Epithelial cell of esophagus (primary cell): ENCODE measurements around the gene GNG4.
"Not testable (repeated sequence)": the region's sequence is repeated elsewhere in the genome, so short reads cannot be mapped to it uniquely, and the experiment has no call there.

ENCODE experiments used
- DNase-seq: peaks from one replicate; pipeline ENCODE4 v3.0.0; 2010; ENCODE audit warnings: low read depth
- H3K4me3 ChIP-seq: 2 replicates; pipeline ENCODE4 v1.5.1; 2011; ENCODE audit warnings: mild to moderate bottlenecking, low read length, control low read depth
- TF ChIP-seq, protein P1 (sequence below): IDR thresholded peaks from 2 replicates; pipeline ENCODE4 v1.5.1; 2011; ENCODE audit warnings: low read depth, mild to moderate bottlenecking, low read length, control low read depth, inconsistent platforms; ENCODE audit not compliant: insufficient read depth; ENCODE audit errors: missing control alignments

GNG4 gene

GRCh38 chr1:235625831-235626230 is 23.8 kb downstream of the GNG4 start:
- no peak for DNase-seq
- TF ChIP-seq, protein P1, sequence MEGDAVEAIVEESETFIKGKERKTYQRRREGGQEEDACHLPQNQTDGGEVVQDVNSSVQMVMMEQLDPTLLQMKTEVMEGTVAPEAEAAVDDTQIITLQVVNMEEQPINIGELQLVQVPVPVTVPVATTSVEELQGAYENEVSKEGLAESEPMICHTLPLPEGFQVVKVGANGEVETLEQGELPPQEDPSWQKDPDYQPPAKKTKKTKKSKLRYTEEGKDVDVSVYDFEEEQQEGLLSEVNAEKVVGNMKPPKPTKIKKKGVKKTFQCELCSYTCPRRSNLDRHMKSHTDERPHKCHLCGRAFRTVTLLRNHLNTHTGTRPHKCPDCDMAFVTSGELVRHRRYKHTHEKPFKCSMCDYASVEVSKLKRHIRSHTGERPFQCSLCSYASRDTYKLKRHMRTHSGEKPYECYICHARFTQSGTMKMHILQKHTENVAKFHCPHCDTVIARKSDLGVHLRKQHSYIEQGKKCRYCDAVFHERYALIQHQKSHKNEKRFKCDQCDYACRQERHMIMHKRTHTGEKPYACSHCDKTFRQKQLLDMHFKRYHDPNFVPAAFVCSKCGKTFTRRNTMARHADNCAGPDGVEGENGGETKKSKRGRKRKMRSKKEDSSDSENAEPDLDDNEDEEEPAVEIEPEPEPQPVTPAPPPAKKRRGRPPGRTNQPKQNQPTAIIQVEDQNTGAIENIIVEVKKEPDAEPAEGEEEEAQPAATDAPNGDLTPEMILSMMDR = no peak
- H3K4me3 ChIP-seq = no peak overlapping the region

- TF ChIP-seq, protein P1 = no peak
- DNase-seq = no peak
- H3K4me3 ChIP-seq = no peak overlapping the region
Observed at GRCh38 chr1:235625340-235625739, 24.2 kb downstream of the GNG4 start.

GRCh38 chr1:235624721-235625333 is 24.8 kb downstream of the GNG4 start:
- H3K4me3 ChIP-seq = no peak overlapping the region
- TF ChIP-seq, protein P1 = no peak
- no peak for DNase-seq

DNA sequence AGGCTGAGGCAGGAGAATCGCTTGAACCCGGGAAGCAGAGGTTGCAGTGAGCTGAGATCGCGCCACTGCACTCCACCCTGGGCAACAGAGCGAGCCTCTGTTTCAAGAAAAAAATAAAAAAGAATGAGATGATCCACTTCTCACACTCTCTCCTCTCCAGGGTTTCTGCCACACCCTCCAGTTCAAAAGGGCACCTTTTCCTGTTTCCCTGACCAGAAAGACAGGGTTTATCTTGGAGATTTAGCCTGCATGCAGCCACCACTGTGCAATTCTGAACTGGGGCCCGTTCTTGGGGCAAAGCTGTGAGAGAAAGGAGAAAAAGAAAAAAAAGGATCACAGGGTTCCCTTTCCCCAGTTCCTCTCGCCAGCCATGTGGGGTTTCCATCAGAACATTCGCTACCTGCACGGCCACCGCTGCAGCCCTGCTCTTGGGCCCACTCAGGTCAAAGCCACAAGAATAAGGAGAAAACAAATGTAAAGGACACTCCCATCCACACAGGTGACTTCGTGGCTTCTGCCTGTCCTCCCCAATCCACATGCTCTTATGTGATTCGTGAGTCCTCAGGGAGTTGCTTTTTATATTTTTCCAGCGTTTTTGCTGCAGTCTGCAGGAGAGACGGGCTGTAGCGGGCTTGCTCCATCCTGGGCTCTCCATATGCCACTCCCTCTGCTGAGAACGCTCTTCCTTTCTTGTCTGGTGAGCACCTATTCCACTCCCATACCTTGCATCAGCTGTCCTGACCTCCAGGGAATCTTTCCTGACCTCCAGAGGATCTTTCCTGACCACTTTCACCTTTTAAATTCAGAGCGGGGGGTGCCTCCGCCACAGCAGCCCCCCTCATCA is 26.4 kb downstream of the GNG4 start:
- no peak overlapping the region for H3K4me3 ChIP-seq
- TF ChIP-seq, protein P1 = no peak

DNA sequence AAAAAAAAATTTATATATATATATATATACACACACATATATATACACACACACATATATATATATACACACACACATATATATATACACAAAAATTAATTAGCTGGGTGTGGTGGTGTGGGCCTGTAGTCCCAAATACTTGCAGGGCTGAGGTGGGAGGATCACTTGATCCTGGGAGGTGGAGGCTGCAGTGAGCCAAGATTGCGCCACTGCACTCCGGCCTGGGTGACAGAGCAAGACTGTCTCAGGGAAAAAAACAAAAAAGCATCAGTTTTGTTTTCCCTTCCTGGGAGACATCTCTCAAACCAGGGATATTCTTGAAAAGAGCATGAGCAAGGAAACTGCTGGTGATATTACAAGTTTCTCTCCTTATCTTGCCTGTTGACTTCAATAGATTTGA is 30.4 kb downstream of the GNG4 start:
- not testable (repeated sequence) for DNase-seq, H3K4me3 ChIP-seq

More for the DNA sequence above, 26.4 kb downstream of the GNG4 start:
- DNase-seq = no peak

GRCh38 chr1:235617808-235618207 is 31.8 kb downstream of the GNG4 start:
- H3K4me3 ChIP-seq = no peak overlapping the region
- TF ChIP-seq, protein P1 = peak; percentile 59
- peak; percentile 49 for DNase-seq

- TF ChIP-seq, protein P1 = no peak
- no peak overlapping the region for H3K4me3 ChIP-seq
- DNase-seq = no peak
Observed at GRCh38 chr1:235617140-235617539, 32.4 kb downstream of the GNG4 start.
